Dendritic cell treated with granulocyte-macrophage colony-stimulating factor and Interleukin-4, amounts not matched to agents 40 ng/mL and 50 ng/mL, for 4 days (primary cell): ENCODE data around the gene DNAJB2.
"Not testable (repeated sequence)": the region's sequence is repeated elsewhere in the genome, so short reads cannot be mapped to it uniquely, and the experiment has no call there.

Source experiments
- H3K27ac Mint-ChIP-seq: one replicate; pipeline ENCODE4 v1.8.0; 2022; ENCODE audit warnings: mild to moderate bottlenecking, mixed read lengths
- H3K27me3 Mint-ChIP-seq: one replicate; pipeline ENCODE4 v1.8.0; 2022; ENCODE audit warnings: mild to moderate bottlenecking, mixed read lengths
- H3K36me3 Mint-ChIP-seq: one replicate; pipeline ENCODE4 v1.8.0; 2022; ENCODE audit warnings: low read depth, mixed read lengths
- H3K4me1 Mint-ChIP-seq: one replicate; pipeline ENCODE4 v1.8.0; 2022; ENCODE audit warnings: low read depth, mixed read lengths
- H3K4me3 Mint-ChIP-seq: one replicate; pipeline ENCODE4 v1.8.0; 2022; ENCODE audit warnings: mild to moderate bottlenecking, moderate library complexity, mixed read lengths
- H3K9me3 Mint-ChIP-seq: one replicate; pipeline ENCODE4 v1.8.0; 2022; ENCODE audit warnings: mixed read lengths
- intact Hi-C: fragments of 100-400 bp; cut with micrococcal nuclease; formaldehyde crosslinking; loops from one replicate; pipeline ENCODE4 v1.15.0; 2022

DNAJB2 gene

DNA sequence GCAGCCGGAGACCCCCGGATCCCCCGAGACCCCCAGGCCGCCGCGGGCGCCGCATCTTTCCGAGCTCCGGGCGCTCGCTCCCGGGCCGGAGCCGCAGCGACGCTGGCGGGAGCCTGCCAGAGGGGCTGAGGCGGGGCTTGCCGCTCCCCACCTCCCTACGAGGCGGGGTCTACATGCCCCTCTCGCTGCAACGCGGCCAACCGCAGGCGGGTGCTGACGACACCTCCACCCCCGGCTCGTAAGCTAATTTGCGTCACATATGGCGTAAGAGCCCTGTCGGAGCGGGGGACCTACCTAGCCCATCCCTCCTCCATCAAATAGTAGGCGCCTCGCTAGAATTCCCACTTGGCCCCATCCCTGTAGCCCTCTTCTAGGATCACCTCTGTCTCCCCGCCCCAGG, 30.1 kb downstream of the DNAJB2 start, which contains the start of gene PTPRN:
TSS of gene PTPRN (minus strand) at position 124 of the 400 bp plus-strand sequence. CDS start at position 55, 69 bp downstream.
- H3K27me3 Mint-ChIP-seq = peaks cover 65% of the 10 kb centered on the region

DNA sequence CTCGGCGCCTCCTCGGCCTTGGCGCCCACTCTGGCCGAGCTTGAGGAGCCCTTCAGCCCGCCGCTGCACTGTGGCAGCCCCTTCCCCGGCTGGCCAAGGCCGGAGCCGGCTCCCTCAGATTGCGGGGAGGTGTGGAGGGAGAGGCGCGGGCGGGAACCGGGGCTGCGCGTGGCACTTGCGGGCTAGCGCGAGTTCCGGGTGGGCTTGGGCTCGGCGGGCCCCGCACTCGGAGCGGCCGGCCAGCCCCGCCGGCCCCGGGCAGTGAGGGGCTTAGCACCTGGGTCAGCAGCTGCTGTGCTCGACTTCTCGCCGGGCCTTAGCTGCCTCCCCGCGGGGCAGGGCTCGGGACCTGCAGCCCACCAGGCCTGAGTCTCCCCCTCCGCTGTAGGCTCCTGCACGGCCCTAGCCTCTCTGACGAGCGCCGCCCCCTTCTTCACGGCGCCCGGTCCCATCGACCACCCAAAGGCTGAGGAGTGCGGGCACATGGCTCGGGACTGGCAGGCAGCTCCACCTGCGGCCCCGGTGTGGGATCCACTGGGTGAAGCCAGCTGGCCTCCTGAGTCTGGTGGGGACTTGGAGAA, 33.6 kb downstream of the DNAJB2 start:
- H3K4me3 Mint-ChIP-seq, H3K4me1 Mint-ChIP-seq, H3K9me3 Mint-ChIP-seq, H3K36me3 Mint-ChIP-seq, intact Hi-C loops, H3K27ac Mint-ChIP-seq: not testable (repeated sequence)
- peaks cover 46% of the 10 kb centered on the region for H3K27me3 Mint-ChIP-seq

More for the DNA sequence above, 30.1 kb downstream of the DNAJB2 start, which contains the start of gene PTPRN:
- intact Hi-C loops = loop anchor here (5.0 kb wide), 1 partner anchor 43 kb away; no protein-coding TSS in a partner anchor
- Mint-ChIP-seq H3K27ac (no peak within 1 kb of the TSS), H3K4me1 (peaks cover 10% of the 10 kb centered on the region), H3K9me3 (no peaks in the 10 kb centered on the region), H3K36me3 (no peaks in the 10 kb centered on the region), H3K4me3 (no peak within 1 kb of the TSS)

DNA sequence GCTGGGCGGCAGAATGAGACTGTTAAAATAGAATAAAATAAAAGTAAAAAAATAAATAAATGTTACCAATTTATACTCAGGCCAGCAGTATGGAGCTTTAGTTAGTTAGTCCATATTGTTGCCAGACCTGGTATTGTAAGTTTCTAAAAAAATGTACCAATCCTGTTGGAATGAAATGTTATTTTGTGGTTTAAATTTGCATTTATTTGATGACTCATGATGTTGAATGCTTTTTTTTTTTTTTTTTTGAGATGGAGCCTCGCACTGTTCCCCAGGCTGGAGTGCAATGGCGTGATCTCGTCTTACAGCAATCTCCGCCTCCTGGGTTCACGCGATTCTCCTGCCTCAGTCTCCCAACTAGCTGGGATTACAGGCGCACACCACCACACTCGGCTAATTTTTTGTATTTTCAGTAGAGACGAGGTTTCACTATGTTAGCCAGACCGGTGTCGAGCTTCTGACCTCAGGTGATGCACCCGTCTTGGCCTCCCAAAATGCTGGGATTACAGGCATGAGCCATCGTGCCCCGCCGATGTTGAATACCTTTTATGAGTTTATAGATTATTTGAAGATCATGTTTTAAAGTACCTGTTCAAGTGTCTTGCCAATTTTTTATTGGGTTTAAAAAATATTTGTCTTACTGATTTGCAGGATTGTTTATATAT, 35.8 kb downstream of the DNAJB2 start:
- H3K4me3 Mint-ChIP-seq = no peak overlapping the region
- H3K27me3 Mint-ChIP-seq = peaks cover 26% of the 10 kb centered on the region
- intact Hi-C loops = no loop called here
- H3K36me3 Mint-ChIP-seq = no peaks in the 10 kb centered on the region
- H3K9me3 Mint-ChIP-seq = no peaks in the 10 kb centered on the region
- H3K27ac Mint-ChIP-seq = no peak overlapping the region
- H3K4me1 Mint-ChIP-seq = no peaks in the 10 kb centered on the region

- Mint-ChIP-seq H3K36me3 (no peaks in the 10 kb centered on the region), H3K4me3 (no peak overlapping the region), H3K9me3 (no peaks in the 10 kb centered on the region), H3K4me1 (peaks cover 17% of the 10 kb centered on the region), H3K27me3 (peaks cover 65% of the 10 kb centered on the region), H3K27ac (peak overlapping the region; percentile 26)
- intact Hi-C loops = no loop called here
Measured at GRCh38 chr2:219323434-219323833, 44.3 kb downstream of the DNAJB2 start.

DNA sequence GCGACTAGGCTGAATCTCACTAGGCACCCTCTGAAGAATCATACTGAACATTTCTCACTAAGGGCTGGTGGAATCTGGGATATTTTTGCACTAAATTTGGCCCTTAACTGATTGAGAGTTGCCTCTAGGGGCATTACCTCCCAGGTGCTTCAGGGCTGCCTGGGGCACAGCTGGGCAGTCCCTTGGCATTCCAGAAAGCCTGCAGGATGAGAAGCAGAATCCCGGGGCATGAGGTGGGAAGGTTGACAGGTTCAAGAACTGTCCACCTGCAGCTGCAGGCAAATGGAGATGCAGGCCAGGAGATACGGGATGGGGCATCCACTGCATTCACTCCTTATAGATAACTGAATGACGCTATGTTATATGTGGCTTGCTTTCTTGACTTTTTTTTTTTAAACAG, 46.0 kb downstream of the DNAJB2 start:
- peaks cover 75% of the 10 kb centered on the region for H3K27me3 Mint-ChIP-seq
- intact Hi-C loops = no loop called here

DNA sequence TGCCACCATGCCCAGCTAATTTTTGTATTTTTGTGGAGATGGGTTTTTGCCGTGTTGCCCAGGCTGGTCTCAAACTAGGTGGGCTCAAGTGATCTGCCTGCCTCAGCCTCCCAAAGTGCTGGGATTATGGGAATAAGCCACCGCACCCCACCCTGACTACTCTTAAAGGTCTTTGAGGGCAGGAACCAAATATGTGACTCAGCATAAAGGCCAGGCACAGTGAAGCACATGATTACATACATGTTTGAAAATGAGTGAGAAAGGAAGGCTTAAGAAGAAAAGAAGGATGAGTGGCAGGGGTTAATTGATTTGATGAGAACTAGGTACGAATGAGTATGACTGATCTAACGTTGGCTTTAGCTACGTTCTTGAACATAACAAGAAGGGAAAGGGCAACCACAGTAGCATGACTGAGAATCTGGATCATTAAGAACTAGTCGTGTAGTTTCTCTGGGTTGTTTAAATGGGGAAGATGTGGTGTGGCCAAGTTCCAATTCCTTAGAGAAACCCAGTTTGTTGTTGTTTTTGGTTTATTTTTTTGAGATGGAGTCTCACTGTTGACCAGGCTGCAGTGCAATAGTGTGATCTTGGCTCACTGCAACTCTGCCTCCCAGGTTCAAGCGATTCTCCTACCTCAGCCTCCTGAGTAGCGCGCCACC, 46.6 kb downstream of the DNAJB2 start:
- Mint-ChIP-seq H3K4me3 (no peak overlapping the region), H3K27me3 (peaks cover 78% of the 10 kb centered on the region), H3K4me1 (peaks cover 17% of the 10 kb centered on the region), H3K9me3 (no peaks in the 10 kb centered on the region), H3K36me3 (no peaks in the 10 kb centered on the region), H3K27ac (no peak overlapping the region)
- intact Hi-C loops = no loop called here

More for the DNA sequence above, 46.0 kb downstream of the DNAJB2 start:
- Mint-ChIP-seq H3K4me1 (peaks cover 17% of the 10 kb centered on the region), H3K27ac (no peak overlapping the region), H3K4me3 (no peak overlapping the region), H3K36me3 (no peaks in the 10 kb centered on the region), H3K9me3 (no peaks in the 10 kb centered on the region)

DNA sequence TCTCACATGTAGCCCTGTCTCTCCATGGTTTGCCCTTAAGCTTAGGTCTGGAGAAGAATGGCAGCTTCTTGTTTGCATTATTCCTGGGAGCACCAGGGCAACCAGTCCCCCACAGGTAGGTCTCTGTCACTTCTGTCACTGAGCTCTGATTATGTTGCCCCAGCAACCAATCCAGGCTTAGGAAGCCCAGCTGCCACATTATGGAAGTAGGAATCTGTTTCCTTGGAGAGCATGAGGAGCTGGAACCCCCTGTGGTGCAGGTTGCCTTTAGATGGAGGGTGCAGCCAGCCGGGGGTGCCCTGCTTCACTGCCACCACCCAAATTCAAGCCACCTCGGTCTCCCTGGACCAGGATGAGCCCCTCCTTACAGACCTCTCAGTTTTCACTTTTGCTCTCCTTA, 48.6 kb downstream of the DNAJB2 start:
- H3K9me3 Mint-ChIP-seq = no peaks in the 10 kb centered on the region
- H3K4me3 Mint-ChIP-seq = no peak overlapping the region
- peaks cover 35% of the 10 kb centered on the region for H3K4me1 Mint-ChIP-seq
- H3K27ac Mint-ChIP-seq = no peak overlapping the region
- peaks cover 82% of the 10 kb centered on the region for H3K27me3 Mint-ChIP-seq
- intact Hi-C loops = no loop called here
- H3K36me3 Mint-ChIP-seq = no peaks in the 10 kb centered on the region

GRCh38 chr2:219331560-219332213, 52.5 kb downstream of the DNAJB2 start:
- Mint-ChIP-seq H3K9me3 (peaks cover 14% of the 10 kb centered on the region), H3K27me3 (peaks cover 84% of the 10 kb centered on the region), H3K4me3 (no peak overlapping the region), H3K4me1 (peaks cover 19% of the 10 kb centered on the region), H3K36me3 (no peaks in the 10 kb centered on the region), H3K27ac (no peak overlapping the region)
- intact Hi-C loops = no loop called here

DNA sequence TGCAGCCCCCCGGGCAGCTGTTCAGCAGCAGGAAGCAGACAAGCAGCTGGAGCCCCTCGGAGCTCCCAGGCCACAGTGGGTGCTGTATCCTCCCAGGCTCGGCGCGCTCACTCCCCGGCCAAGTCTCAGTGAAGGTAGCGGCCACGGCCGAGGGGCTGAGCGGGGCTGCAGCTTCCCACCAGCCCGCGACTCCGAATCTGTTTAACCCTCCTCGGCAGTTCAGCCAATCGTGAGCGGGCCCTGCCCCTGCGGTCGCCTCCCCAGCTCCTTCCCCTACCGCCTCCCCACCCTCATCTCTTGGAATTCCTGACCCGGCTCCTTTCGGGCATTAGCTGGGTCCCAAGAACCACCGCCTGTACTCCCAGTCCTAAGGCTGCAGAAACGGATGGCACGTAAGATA, 53.4 kb downstream of the DNAJB2 start, which contains the start of gene RESP18:
TSS of gene RESP18 (minus strand) at position 203 of the 400 bp plus-strand sequence.
- no peak within 1 kb of the TSS for H3K4me3 Mint-ChIP-seq
- H3K4me1 Mint-ChIP-seq = peaks cover 19% of the 10 kb centered on the region
- peaks cover 18% of the 10 kb centered on the region for H3K9me3 Mint-ChIP-seq
- intact Hi-C loops = no loop called here
- H3K27me3 Mint-ChIP-seq = peaks cover 80% of the 10 kb centered on the region
- no peaks in the 10 kb centered on the region for H3K36me3 Mint-ChIP-seq
- H3K27ac Mint-ChIP-seq = peak within 1 kb of the TSS; percentile 63

DNA sequence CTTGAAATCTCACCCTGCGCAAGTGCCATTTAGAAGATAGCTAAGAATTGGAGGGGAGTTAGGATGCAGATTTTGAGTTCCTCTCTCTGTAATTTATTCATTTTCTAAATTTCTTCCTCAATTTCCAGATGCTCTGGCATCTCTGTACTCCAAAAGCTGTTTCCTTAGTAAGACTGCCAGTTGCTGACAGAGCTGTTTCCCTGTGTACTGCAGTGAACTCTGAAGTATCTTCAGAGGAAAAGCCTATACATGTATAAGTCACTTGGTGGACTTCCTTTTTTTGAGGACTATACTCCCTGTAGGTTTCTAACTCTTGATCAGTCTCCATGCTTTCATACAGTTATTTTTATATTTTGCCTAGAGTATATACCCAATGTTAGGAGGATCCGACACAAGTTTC, 54.9 kb downstream of the DNAJB2 start:
- Mint-ChIP-seq H3K27me3 (peaks cover 71% of the 10 kb centered on the region), H3K9me3 (peaks cover 18% of the 10 kb centered on the region), H3K4me1 (peaks cover 19% of the 10 kb centered on the region), H3K36me3 (no peaks in the 10 kb centered on the region), H3K4me3 (no peak overlapping the region), H3K27ac (peak overlapping the region; percentile 63)
- intact Hi-C loops = no loop called here

- intact Hi-C loops = no loop called here
- no peaks in the 10 kb centered on the region for H3K36me3 Mint-ChIP-seq
- H3K27ac Mint-ChIP-seq = no peak overlapping the region
- no peak overlapping the region for H3K4me3 Mint-ChIP-seq
- peaks cover 18% of the 10 kb centered on the region for H3K9me3 Mint-ChIP-seq
- H3K4me1 Mint-ChIP-seq = peaks cover 19% of the 10 kb centered on the region
- H3K27me3 Mint-ChIP-seq = peaks cover 73% of the 10 kb centered on the region
Measured at GRCh38 chr2:219335373-219335786, 56.2 kb downstream of the DNAJB2 start.
